Measurements from ENCODE around the gene RNASEH2A.
"Not testable (repeated sequence)": the region's sequence is repeated elsewhere in the genome, so short reads cannot be mapped to it uniquely, and the experiment has no call there.

The RNASEH2A gene

GRCh38 chr19:12794196-12794941, 12.0 kb upstream of the RNASEH2A start:
- no peak for DNase-seq

- no peak for DNase-seq
Observed at GRCh38 chr19:12794971-12795381, 11.4 kb upstream of the RNASEH2A start.

- DNase-seq, result peak; percentile 87
Observed at GRCh38 chr19:12796146-12797071, 10.0 kb upstream of the RNASEH2A start.

GRCh38 chr19:12797141-12797587, 9.2 kb upstream of the RNASEH2A start:
- no peak for DNase-seq

GRCh38 chr19:12797607-12798006, 8.8 kb upstream of the RNASEH2A start:
- not testable (repeated sequence) for DNase-seq

- no peak for DNase-seq
Observed at GRCh38 chr19:12799742-12800465, 6.5 kb upstream of the RNASEH2A start.

GRCh38 chr19:12800466-12800770, 6.0 kb upstream of the RNASEH2A start:
- no peak for DNase-seq

- no peak for DNase-seq
Observed at GRCh38 chr19:12800923-12801465, 5.4 kb upstream of the RNASEH2A start.

- peak; percentile 85 for DNase-seq
Observed at GRCh38 chr19:12801466-12802266, 4.7 kb upstream of the RNASEH2A start, which contains the start of the genes PRDX2 and THSD8. Gene PRDX2, minus strand, starts transcription at chr19:12801800. Its CDS starts 539 bp downstream, at chr19:12801261. Gene THSD8, plus strand, starts transcription at chr19:12802069. Its CDS starts 3 bp downstream, at chr19:12802072.

GRCh38 chr19:12802267-12803106, 3.9 kb upstream of the RNASEH2A start:
- DNase-seq, result no peak

- DNase-seq, result no peak
Observed at GRCh38 chr19:12804051-12804450, 2.3 kb upstream of the RNASEH2A start.

GRCh38 chr19:12815088-12815487, 8.7 kb downstream of the RNASEH2A start:
- DNase-seq, result no peak

GRCh38 chr19:12817188-12817587, 10.8 kb downstream of the RNASEH2A start:
- DNase-seq, result not testable (repeated sequence)

GRCh38 chr19:12817810-12818209, 11.4 kb downstream of the RNASEH2A start:
- not testable (repeated sequence) for DNase-seq

GRCh38 chr19:12821761-12822160, 15.4 kb downstream of the RNASEH2A start:
- DNase-seq, result no peak

GRCh38 chr19:12825254-12826131, 19.1 kb downstream of the RNASEH2A start:
- no peak for DNase-seq

- peak; percentile 42 for DNase-seq
Observed at GRCh38 chr19:12828494-12828893, 22.1 kb downstream of the RNASEH2A start.

- DNase-seq, result no peak
Observed at GRCh38 chr19:12833418-12833737, 27.0 kb downstream of the RNASEH2A start.

- DNase-seq, result peak; percentile 66
Observed at GRCh38 chr19:12833738-12834565, 27.6 kb downstream of the RNASEH2A start.
